AG04449 (cell line): ENCODE data around the gene LTA.
A peak's percentile ranks its signal among the peaks of the same experiment; 100 is the strongest.

Experiments
- CTCF ChIA-PET: fragments of 350-600 bp; formaldehyde crosslinking; extraction: SDS; loops from one replicate; lab custom pipeline; 2021; ENCODE audit warnings: antibody characterized with exemption; lab: Yijun Ruan, JAX
- POLR2A ChIA-PET: fragments of 400-600, 350-600 bp; formaldehyde crosslinking; extraction: SDS; loops from one replicate; lab custom pipeline; 2020; ENCODE audit warnings: antibody characterized with exemption, inconsistent platforms; lab: Yijun Ruan, JAX
- DNase-seq: peaks from one replicate; pipeline ENCODE4 v3.0.0-alpha.2; 2010; ENCODE audit warnings: low read depth, low spot score
- H3K4me3 ChIP-seq: 2 replicates; pipeline ENCODE4 v1.5.1; 2011; ENCODE audit warnings: low read depth, mild to moderate bottlenecking, control low read depth, low read length
- TF ChIP-seq, protein P1 (sequence below): IDR thresholded peaks from one replicate; pipeline ENCODE4 v1.5.1; 2011; ENCODE audit warnings: mild to moderate bottlenecking, moderate library complexity, low read length, control low read depth, inconsistent platforms; ENCODE audit not compliant: insufficient read depth; ENCODE audit errors: missing control alignments

LTA gene

DNA sequence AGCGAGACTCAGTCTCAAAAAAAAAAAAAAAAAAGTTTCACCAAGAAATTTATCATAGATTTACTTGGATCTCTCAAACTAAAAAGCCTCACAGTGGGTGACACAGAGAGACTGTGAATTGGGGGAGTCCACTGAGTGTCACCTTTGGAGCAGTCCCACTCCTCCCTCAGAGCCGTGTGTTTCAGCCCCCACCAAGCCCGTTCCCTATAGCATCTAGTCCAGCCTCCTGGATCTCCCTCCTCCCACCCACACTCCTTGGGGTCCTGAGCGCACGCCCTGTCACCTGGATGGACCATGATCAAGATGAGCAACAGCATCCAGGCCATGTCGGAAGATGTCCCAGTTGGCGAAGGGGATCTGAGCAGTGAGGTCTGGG is 20.3 kb downstream of the LTA start:
- no peak overlapping the region for H3K4me3 ChIP-seq
- ChIA-PET POLR2A (interaction anchor here (1.2 kb wide), 1 partner anchor 30 kb away, joined by 3 read pairs; no protein-coding TSS in a partner anchor), CTCF (interaction anchor here (11.6 to 31.3 kb wide), 2 partner anchors 11 to 40 kb away, joined by 459 to 1569 read pairs; partner anchors contain the start of genes ATP6V1G2, DDX39B, LST1 and LTA)
- TF ChIP-seq, protein P1, sequence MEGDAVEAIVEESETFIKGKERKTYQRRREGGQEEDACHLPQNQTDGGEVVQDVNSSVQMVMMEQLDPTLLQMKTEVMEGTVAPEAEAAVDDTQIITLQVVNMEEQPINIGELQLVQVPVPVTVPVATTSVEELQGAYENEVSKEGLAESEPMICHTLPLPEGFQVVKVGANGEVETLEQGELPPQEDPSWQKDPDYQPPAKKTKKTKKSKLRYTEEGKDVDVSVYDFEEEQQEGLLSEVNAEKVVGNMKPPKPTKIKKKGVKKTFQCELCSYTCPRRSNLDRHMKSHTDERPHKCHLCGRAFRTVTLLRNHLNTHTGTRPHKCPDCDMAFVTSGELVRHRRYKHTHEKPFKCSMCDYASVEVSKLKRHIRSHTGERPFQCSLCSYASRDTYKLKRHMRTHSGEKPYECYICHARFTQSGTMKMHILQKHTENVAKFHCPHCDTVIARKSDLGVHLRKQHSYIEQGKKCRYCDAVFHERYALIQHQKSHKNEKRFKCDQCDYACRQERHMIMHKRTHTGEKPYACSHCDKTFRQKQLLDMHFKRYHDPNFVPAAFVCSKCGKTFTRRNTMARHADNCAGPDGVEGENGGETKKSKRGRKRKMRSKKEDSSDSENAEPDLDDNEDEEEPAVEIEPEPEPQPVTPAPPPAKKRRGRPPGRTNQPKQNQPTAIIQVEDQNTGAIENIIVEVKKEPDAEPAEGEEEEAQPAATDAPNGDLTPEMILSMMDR, result no peak
- no peak for DNase-seq

- no peak overlapping the region for H3K4me3 ChIP-seq
- TF ChIP-seq, protein P1, result peak; percentile 44
- DNase-seq, result no peak
- ChIA-PET POLR2A (no interaction called here), CTCF (interaction anchor here (0.8 to 31.3 kb wide), 8 partner anchors 15 to 107 kb away, joined by 3 to 1569 read pairs (median 54); partner anchors contain the start of genes AIF1, ATP6V1G2, DDX39B and LST1)
Measured at GRCh38 chr6:31597006-31597405, 24.9 kb downstream of the LTA start.

DNA sequence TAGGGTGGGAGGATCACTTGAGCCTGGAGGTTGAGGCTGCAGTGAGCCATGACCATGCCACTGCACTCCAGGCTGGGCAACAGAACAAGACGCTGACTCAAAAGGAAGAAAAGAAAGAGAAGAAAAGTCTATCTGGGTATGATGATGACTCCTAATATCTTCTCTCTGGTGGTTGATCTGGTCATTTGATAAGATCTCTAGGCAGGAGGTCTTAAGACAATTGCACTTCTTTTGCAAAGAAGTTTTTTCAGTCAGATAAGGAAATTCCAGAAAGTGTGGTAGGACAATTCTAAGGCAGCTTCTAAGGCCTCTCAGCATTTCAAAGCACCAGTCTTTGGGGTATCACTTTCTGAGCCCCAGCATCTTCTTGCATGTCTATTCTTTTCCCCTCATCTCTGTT is 35.2 kb downstream of the LTA start:
- TF ChIP-seq, protein P1, result no peak
- H3K4me3 ChIP-seq, result no peak overlapping the region
- ChIA-PET POLR2A (interaction anchor here (0.6 kb wide), 1 partner anchor 220 kb away, joined by 3 read pairs; the partner anchor contains the start of gene HSPA1B), CTCF (interaction anchor here (0.7 to 12.1 kb wide), 4 partner anchors 10 to 61 kb away, joined by 3 to 148 read pairs (median 4); partner anchors contain the start of gene ATP6V1G2)
- no peak for DNase-seq

- TF ChIP-seq, protein P1, result no peak
- CTCF ChIA-PET, result interaction anchor here (0.8 to 12.1 kb wide), 8 partner anchors 8 to 74 kb away, joined by 3 to 148 read pairs (median 4); partner anchors contain the start of gene ATP6V1G2
- no peak overlapping the region for H3K4me3 ChIP-seq
- POLR2A ChIA-PET, result no interaction called here
- DNase-seq, result no peak
Measured at GRCh38 chr6:31609519-31610406, 37.7 kb downstream of the LTA start.

GRCh38 chr6:31610968-31611367 is 38.9 kb downstream of the LTA start:
- POLR2A ChIA-PET, result interaction anchor here (0.5 kb wide), 1 partner anchor 83 kb away, joined by 3 read pairs; no protein-coding TSS in a partner anchor

More at GRCh38 chr6:31610968-31611367, 38.9 kb downstream of the LTA start:
- CTCF ChIA-PET, result interaction anchor here (0.8 to 12.1 kb wide), 5 partner anchors 9 to 66 kb away, joined by 3 to 148 read pairs (median 5); partner anchors contain the start of gene ATP6V1G2
- no peak for DNase-seq
- H3K4me3 ChIP-seq, result no peak overlapping the region
- TF ChIP-seq, protein P1, result no peak
